ENCODE results near the gene FAM219A.
"Not testable (repeated sequence)": the region's sequence is repeated elsewhere in the genome, so short reads cannot be mapped to it uniquely, and the experiment has no call there.

Gene FAM219A

DNA sequence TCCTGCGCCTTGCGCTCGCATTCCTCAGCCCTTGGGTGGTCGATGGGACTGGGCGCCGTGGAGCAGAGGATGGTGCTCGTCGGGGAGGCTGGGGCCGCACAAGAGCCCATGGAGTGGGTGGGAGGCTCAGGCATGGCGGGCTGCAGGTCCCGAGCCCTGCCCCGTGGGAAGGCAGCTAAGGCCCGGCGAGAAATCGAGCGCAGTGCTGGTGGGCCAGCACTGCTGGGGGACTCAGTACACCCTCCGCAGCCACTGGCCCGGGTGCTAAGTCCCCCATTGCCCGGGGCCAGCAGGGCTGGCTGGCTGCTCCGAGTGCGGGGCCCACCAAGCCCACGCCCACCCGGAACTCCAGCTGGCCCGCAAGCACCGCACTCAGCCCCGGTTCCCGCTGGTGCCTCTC, 24.4 kb upstream of the FAM219A start:
- DNase-seq, result not testable (repeated sequence)

DNA sequence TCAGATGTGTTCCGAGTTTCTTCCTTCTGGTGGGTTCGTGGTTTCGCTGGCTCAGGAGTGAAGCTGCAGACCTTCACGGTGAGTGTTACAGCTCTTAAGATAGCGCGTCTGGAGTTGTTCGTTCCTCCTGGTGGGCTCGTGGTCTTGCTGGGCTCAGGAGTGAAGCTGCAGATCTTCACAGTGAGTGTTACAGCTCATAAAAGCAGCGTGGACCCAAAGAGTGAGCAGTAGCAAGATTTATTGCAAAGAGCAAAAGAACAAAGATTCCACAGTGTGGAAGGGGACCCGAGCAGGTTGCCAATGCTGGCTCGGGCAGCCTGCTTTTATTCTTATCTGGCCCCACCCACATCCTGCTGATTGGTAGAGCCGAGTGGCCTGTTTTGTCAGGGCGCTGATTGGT, 23.2 kb upstream of the FAM219A start:
- not testable (repeated sequence) for DNase-seq

DNA sequence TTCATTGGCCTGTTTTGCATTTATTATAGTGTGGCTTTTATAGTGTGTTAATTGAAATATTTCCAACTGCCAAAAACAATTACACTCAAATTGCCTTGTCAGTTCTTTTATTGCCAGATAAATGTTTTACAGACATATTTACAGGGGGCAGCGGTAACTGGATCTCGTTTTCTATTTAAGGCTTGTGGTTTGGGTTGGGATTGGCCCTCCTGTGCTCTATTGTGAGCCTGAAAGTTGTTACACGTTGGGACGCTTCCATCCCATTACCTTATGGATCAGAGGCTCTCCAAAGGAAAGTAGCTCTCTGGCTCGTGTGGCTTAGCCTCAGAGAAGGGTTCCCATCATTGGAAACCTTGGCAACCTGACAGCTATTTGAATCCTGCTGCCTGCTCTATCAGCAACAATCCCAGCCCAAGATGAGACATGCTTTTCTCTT, 21.1 kb upstream of the FAM219A start:
- no peak for DNase-seq

DNA sequence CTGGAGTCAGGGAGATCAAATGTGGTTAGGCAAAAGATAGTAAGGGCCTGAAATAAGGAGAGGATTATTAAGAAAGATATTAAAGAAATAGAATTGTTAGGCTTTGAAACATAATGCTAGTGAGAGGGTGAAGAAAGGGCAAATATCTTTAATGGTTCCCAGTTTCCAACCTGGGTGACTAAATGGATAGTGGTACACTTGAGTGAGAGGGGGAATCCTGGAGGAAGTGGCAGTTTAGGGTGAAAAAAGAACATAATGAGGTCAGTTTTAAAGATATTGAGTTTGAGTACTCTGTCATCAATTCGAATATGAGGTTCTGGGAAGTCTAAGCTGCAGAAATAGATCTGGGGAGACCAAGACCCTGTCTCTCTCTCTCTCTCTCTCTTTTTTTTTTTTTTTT, 19.2 kb upstream of the FAM219A start:
- no peak for DNase-seq

DNA sequence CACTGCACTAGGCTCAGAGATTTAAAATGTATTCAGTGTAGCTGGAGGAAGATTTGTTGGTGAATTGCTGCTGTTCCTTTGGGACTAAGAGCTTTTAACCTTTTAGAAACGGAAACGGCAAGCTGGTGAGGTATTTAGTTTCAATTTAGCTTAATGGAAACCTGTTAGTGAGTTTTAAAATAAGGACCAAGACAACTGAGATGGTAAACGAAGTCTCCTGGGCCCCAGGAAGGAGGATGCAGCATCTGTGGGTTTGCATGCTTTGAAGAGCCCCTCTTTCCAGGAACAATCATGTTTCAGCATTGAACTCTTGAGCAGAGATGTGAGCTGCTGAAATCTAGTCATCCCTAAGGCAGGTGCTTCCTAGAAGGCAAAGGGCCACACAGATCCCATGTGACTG, 16.7 kb upstream of the FAM219A start:
- no peak for DNase-seq

DNA sequence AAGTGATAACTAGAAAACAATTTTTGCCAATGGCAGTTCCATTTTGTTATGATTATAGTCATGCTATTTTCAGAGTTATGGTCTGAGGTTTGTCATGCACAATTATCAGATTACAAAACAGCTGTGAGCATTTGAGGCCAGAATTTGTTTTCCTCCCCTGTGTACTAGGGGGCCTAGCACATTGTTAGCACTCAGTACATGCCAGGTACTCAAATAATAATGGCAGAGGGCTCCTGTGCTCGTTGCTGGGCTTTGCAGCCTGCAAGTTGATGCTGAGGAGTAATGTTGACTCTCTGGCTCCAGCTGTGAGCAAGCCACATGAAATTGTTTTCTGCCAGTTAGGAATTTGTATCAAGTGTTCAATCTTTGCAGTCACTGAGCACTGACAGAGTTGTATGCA, 7.1 kb upstream of the FAM219A start:
- DNase-seq, result no peak

DNA sequence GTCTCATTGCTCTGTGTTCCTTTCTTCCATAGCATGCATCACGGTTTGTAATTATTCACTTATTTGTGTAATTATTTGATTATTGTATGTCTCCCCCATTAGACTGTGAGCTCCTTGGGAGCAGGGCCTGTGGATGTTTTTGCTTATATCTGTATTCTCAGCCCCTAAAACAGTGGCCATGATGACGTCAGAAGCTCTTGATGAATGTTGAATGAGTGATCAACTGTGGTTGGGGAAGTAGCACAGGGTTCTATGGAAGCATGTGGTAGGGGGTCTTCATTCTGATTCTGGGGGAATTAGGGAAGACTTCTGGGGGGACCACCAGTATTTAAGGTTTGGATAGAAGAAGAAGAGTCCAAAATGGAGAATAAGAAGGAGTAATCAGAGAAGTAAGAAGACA, 6.2 kb upstream of the FAM219A start:
- no peak for DNase-seq

DNA sequence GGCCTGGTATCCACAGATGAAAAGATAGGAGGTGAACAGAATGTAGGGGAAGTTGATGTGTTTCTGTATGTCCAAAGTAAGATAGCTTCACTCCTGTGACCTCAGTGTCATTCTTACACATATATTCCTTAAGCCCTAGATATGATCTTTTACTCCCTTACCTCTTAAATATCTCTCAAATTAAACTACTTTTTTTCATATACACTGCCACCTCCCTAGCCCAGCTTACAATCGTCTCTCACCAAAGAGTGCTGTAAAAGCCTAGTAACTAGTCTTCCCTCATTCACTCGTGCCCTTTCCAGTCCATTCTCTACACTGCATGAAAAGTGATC, 5.5 kb upstream of the FAM219A start:
- no peak for DNase-seq

DNA sequence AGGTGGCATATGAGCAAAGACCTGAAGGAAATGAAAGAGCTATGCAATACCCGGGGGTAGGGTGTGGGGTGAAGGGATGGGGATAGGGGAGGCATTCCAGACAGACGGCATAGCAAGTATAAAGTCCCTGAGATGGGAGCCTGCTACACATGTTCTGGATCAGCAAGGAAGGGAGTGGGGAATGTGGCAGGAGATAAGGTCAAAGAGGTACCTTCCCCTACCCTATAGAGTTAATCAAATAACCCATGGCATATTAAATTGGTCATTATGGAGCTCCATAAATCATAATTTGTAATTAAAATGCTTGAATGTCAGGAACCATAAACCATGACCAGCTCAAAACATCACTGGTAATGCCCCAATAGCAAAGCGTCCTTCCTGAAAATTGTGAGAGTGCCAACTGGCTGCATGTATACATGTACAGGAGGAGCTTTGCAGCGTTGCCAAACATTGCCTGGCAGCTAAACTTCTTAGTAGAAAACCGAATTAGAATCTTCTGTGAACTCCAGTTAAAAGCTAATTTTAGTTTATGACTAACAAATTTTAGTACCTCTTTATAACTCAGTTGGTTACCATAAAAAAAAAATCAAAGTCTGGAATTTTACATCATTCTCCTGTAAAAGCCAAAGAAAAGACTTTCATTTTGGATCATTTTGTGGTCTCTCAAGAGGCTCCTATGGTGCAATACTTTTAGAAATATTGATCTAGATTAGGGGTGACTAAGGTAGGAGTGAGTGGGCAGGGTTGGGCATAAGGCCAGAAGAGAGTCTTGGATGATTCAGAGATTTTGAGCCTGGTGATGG, 4.9 kb upstream of the FAM219A start:
- peak; percentile 43 for DNase-seq

DNA sequence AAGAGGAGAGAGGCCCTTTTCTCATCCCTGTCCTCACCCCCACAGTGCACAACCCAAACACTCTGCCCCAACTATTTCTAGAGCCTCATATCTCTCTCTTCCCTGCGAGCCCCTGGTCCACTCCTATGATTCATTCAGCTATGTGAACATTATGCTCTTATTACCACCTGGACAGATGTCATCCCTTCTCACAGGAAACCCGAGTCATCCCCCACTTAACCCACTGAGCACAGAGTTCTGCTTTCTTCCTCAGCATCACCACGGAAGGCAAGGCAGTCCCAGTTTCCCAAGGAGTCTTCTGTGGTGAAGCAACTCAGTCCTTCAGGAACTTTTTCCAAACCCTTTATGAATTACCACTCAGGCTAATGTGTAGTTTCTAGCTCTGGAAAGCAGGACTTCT, 1.6 kb upstream of the FAM219A start:
- no peak for DNase-seq

DNA sequence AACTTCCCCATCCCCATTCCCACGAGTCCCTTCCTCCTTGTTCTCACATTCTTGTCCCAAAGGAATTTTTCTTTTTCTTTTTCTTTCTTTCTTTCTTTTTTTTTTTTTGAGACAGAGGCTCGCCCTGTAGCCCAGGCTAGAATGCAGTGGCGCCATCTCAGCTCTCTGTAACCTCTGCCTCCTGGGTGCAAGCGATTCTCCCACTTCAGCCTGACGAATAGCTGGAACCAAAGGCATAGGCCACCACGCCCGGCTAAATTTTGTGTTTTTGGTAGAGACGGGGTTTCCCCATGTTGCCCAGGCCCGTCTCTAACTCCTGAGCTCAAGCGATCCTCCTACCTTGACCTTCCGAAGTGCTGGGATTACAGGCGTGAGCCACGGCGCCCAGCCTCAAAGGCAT, 986 bp upstream of the FAM219A start:
- no peak for DNase-seq

DNA sequence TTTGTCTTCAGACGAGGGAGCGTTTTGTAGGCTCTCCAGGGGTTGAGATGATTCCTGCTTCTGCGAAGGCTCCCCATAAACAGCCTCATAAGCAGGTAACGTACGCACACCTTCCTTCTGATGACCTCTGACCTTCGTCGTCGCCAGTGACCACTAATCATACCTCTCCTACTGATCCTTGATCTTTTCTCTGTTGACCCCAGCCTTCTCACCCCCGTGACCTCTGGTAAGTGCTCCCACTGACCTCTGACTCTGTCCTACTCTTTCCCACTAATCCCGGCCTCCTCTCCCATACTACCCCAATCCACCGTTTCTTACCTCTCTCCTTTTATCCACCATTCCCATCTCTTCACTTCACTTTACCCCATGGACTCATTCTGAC, 580 bp upstream of the FAM219A start:
- no peak for DNase-seq

DNA sequence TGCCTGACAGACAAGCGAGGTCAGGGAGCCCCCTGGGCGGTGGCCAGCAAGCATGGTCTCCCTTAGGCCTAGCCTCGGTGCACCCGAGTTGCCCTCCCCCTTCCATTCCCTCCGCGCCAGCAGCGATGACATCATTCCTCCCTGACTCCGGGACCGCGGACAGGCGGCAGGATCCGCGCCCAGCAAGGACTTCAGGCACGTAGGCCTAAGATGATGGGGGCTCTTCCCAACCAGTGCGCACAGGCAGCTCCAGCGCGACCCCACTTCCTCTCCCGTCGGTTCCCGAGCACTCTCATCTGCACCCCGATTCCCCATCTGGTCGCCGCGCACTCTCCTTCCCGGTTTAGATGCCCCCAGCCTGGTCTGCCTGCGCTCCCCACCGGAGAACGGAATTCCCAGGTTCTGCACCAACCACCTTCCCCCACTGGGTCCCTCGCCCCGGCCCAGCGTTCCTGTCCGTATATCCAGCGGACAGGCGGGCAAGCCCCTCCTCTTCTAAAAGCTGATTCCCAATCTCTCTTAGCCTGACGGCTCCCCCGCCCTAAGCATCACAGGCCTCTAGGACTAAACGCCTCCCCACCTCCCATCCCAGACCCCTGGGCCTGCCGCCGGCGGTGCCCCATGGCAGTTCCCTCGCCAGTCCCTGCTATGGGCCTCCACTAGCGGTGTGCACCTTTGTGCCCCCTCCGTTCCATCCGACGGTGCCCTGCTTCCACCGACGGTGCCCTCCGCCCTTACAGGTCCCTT, 931 bp downstream of the FAM219A start:
- DNase-seq, result peak; percentile 49

DNA sequence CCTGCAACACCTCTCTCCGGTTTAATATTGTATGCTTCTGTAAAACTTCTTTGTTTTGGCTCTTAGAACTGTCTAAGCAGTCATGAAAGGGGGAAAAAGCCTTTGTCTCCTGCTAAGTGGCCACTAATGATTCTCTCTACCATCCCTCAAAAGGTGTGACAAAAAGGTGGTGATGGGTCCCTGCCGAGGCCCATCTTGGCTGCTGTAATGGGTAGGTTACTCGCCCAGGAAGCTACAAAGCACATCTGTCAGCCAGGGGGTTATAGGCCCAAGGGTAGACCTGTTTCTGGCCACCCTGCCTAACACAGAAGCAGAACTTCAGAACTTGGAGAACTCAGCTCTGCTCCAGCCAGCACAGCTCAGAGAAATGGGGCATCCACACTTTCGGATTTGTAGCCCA, 1.6 kb downstream of the FAM219A start:
- DNase-seq, result no peak

DNA sequence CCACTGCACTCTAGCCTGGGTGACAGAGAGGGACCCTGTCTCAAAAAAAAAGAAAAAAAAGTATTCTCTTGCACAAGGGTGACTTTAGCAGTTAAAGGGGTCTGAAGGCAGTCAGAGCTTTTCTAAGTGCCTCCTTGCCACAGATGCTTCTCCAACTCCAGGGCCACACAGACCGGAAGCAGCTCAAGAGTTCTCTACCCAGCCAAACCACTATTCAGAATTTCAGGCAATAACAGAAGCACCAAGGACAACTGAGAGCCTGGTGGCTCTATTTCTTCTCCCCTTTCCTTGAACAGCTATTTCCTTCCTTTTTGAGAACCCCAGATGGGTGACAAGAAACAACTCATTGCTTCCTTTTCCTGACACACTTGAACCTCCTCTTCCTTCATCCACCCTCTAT, 2.2 kb downstream of the FAM219A start:
- no peak for DNase-seq

DNA sequence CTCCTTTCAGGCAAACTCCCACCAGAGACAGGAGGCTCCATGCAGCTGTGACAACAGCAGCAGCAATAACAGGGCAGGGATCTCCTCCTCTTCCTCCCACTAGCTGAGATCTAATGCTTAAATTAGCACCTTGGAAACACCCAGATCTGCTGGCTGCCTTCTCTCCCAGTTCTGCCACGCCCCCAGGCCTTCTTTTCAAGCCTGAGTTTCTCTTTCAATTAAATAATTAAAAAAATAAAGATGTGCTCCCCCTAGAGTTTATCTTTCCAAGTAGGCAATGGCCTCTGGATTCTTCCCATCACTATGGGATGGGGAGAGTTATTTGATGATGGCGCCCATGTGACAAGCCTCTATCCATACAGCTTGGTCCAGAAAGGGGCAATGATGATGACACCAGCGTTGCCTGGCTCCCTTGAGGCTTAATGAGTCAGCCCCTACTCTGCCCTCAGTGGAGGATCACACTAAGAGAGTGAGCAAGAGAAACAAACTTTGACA, 3.8 kb downstream of the FAM219A start:
- DNase-seq, result no peak

DNA sequence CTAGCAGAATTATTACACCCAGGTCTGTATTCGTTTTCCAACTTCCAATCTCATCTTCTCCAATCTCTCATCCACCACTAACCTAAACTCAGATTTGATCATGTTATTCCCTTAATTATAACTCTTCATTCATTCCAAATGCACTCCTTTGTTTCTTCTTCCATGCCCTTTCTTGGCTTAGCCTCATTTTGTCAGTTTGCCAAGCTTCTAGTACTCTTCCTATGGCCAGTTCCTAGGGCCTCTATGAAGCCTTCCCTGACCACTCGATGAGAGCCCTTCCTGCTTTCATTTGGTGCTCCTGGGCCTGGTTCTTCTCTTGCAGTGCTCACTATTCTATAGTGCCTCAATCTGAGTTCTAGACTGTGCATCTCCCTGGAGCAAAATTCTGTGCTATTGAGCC, 5.8 kb downstream of the FAM219A start:
- no peak for DNase-seq

DNA sequence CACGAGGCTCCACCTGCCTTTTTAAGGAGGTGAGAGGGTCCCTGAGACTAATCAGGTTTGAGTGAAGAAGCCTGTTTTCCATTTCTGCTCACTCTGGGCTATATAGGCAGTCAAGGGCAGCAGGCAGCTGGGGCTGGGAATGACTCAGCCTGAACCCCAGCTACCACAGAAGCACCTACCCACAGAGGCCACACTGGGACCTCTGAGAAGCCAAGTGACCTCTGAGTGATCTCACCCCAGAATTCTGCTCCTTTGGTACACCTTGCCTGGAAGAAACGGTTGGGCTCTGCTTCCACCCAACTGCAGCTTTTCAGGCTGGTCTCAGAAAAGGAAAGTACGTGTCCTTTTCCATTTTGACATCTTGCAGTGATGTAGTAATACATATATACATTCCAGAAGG, 6.8 kb downstream of the FAM219A start:
- DNase-seq, result peak; percentile 40

DNA sequence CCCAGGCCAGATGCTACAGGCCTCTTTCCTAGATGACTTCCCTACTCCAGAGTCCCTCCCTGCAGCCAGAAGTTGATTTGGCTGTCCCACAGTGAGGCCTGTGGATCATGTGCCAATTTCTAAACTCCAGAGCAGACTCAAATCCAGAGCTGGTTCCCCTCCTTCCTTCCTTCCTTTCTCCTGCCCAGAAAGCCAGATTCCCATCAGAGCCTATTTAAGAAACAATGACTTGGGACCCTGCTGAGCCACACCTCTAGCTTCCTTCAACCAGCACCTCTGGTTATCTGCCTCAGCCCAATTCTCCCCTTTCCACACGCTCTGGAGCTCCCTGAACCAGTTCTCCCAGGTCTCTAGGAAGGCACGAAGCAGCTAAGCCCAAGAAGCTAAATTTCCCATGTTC, 7.2 kb downstream of the FAM219A start:
- no peak for DNase-seq

DNA sequence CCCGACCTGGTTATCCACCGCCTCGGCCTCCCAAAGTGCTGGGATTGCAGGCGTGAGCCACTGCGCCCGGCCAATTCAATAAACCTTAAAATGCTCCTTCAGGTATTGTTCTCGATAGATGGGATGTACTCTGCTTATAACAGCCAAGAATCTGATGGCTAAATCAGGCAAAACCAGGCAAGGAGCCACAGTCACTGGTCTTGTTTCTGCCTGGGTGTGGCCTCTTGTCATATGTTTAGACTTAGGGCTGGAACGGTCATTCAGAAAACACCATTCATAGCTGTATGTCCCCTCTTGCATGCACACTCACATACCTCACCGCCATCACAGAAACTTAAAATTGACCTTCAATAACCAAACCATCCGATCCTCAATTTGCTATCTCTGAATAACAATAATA, 7.7 kb downstream of the FAM219A start:
- no peak for DNase-seq

DNA sequence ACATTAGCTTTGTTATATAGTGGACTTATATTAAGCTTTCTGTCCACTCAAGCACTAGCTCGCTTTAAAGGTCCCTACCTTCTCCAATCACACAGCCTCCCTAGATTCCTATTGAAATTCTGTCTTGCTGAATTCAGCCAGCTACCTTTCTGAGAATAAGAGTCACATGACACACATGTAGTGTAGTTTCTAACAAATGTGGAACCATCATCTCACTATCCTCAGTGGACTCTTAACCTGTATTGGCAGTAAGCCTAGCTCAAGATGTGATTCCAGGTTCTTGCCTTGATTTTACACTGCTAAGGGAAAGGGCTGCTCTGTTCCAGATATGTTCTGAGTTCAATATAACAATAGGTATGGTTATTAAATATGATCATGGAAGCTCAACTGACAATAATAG, 11.4 kb downstream of the FAM219A start:
- DNase-seq, result no peak

DNA sequence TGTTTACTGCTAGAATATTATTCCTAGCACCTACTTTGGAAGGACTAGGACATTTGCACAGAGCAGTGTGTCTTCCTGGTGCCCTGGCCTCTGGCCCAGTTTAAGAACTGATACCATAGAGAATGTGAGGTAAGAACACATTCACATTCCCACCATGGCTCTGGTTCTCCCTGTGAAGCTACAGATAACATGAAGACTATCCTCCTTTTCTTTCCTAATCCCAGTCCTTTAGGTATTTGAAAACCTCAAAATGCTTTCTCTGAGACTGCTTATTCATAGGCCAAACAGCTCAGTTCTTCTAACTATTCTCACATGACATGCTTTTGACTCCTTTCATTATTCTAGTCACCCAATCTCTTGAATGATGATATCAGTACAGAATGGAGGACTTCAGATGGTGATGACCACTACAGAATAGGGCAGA, 11.9 kb downstream of the FAM219A start:
- no peak for DNase-seq

DNA sequence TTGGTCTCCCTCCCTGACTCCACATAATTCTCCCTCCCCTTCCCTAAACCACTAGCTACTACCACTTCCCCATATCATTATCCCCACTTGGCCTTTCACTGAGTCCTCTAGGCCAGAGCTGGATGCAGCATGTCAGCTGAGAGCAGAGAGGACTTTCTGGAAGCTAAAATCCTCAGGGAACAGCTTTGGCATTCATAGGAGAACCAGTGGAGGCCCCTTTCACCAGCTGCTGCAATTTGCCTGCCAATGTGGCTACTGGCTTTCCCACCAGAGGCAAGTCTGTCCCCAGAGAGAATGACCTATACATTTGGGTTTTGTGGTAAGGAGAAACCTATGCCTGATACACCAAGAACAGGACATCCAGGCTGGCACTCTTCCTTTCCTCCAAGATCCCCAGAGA, 14.4 kb downstream of the FAM219A start:
- DNase-seq, result no peak

DNA sequence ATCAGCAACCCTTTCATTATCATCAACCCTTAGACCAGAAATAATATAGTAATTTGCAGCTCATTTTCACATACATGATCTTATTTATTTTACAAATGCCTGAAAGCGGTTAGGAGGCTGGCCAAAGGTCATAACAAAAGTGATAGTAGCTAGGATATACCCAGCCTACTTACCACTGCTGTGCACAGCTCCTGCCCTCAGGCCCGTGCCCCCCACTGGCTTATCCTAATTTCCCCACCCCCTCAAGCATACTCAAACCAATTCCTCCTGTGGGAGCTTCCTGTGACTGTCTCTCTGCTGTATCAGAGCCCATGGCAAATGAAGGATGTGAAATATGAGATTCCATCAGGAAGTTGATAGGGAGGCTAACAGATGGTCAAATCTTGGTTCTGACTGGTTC, 14.8 kb downstream of the FAM219A start:
- DNase-seq, result no peak

DNA sequence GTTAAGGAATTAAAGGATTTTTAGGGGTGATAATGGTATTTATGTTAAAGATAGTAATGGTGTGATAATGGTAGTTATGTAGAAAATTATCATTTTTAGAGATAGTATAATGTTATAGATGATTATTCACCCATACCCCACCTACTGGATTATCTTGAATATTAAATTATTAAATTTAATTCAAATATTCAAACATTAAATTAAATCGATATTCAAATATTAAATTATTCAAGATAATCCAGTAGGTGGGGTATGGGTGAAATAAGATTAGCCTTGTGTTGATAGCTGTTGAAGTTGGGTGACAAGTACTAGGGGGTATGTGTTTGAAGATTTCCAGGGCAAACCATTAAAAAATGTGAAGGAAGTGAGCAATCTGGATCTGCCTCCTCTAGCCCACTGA, 15.6 kb downstream of the FAM219A start:
- DNase-seq, result no peak

All from activated CD4-positive, CD25-positive, alpha-beta regulatory T cell treated with anti-CD3 and anti-CD28 coated beads, Interleukin-2, amount 50 U/mL, for 72 hours (primary cell).